K562 (cell line): ENCODE results near the gene RECQL5. TPM values are rescaled to one million over a fixed set of nuclear protein-coding genes. Genes with fewer than 3 reads are reported as not detected.

ENCODE experiments used
- BRD4 ChIP-seq: fragments of 200-600 bp; sonication (generic); IDR thresholded peaks from 2 replicates; pipeline ENCODE4 v1.6.1; 2017; ENCODE audit warnings: inconsistent platforms
- FOXK1 ChIP-seq: sonication (generic); formaldehyde crosslinking; IDR thresholded peaks from 2 replicates; pipeline ENCODE4 v1.8.0; 2022; ENCODE audit warnings: missing genetic modification reagents, mild to moderate bottlenecking, borderline replicate concordance
- HINFP ChIP-seq: fragments of 450-650 bp; conservative IDR thresholded peaks from 2 replicates; pipeline ENCODE4 v1.6.1; 2016; ENCODE audit warnings: missing genetic modification characterization, low read depth, mild to moderate bottlenecking, control low read depth, missing compliant biosample characterization
- PCBP1 ChIP-seq: fragments of 200-400 bp; formaldehyde crosslinking; IDR thresholded peaks from 2 replicates; pipeline ENCODE4 v1.6.1; 2018; ENCODE audit warnings: mild to moderate bottlenecking, low read depth, low read length; ENCODE audit not compliant: poor library complexity, severe bottlenecking
- SMC3 ChIP-seq: conservative IDR thresholded peaks from 2 replicates; pipeline ENCODE4 v1.6.1; 2011; ENCODE audit warnings: low read depth, low read length, improper control_type of control experiment; ENCODE audit not compliant: insufficient read depth
- STAG1 ChIP-seq: sonication (generic); formaldehyde crosslinking; IDR thresholded peaks from 2 replicates; pipeline ENCODE4 v1.5.0; 2020; ENCODE audit warnings: missing genetic modification reagents, borderline replicate concordance
- ZBTB40 ChIP-seq, 2 experiments: fragments of 450-650 bp in 1 of 2; sonication (generic) in 1 of 2; formaldehyde crosslinking in 1 of 2; IDR thresholded peaks; 2 replicates each; pipeline versions ENCODE4 v1.7.1 to v1.9.0; 2016 to 2022; ENCODE audit warnings: inconsistent platforms in 1 of 2, mild to moderate bottlenecking in 1 of 2, missing genetic modification reagents in 1 of 2
- ZBTB7A ChIP-seq: IDR thresholded peaks from 2 replicates; pipeline ENCODE4 v1.6.1; 2011; ENCODE audit warnings: low read depth, mild to moderate bottlenecking, low read length, moderate library complexity, borderline replicate concordance; ENCODE audit not compliant: control insufficient read depth
- ZKSCAN1 ChIP-seq: fragments of 150-350 bp; IDR thresholded peaks from 2 replicates; pipeline ENCODE4 v1.6.1; 2016; ENCODE audit warnings: low read depth, low read length
- ZNF311 ChIP-seq: fragments of 250-450 bp; sonication (Bioruptor Pico); IDR thresholded peaks from 2 replicates; pipeline ENCODE4 v1.4.0; 2020; ENCODE audit warnings: mild to moderate bottlenecking, moderate library complexity
- ZNF609 ChIP-seq: sonication (generic); formaldehyde crosslinking; IDR thresholded peaks from 2 replicates; pipeline ENCODE4 v1.8.1; 2023; ENCODE audit warnings: missing genetic modification reagents, mild to moderate bottlenecking, borderline replicate concordance
- ZNF644 ChIP-seq: fragments of 200-800 bp; sonication (Bioruptor generic); IDR thresholded peaks from 2 replicates; pipeline ENCODE4 v1.6.1; 2016; ENCODE audit warnings: low read depth, missing genetic modification characterization, missing compliant biosample characterization
- polyA plus RNA-seq, 8 experiments: library from polyadenylated mRNA; depleted of rRNA in 4 of 8; stranded (reverse) in 5 of 8; unstranded in 3 of 8; fragments of >200 nt; fragmentation: Nextera tagmentation in 2 of 8; fragmentation: Illumina TruSeq in 1 of 8; extraction: Ambion mirVana in 2 of 8; extraction: Trizol in 1 of 8; gene quantifications; 2 replicates each; pipeline versions ENCODE4 v1.2.1 to v1.2.3, GENCODE V29; 2011 to 2014; ENCODE audit warnings: inconsistent platforms in 1 of 8, missing spikeins in 1 of 8
- total RNA-seq, 7 experiments: library from RNA; depleted of rRNA in 6 of 7; stranded (reverse); fragments of >200 nt in 6 of 7; fragmentation: Illumina TruSeq in 2 of 7; extraction: Trizol in 2 of 7; gene quantifications; 2 replicates each; pipeline versions ENCODE4 v1.2.1 to v1.2.3, GENCODE V29; 2011 to 2021; ENCODE audit warnings: low replicate concordance in 1 of 7

RECQL5 gene
- total and polyA plus RNA-seq, 9 of the 15 experiments (the other 6 are each of a cell fraction or from before 2014, with no cell fraction given): 4.1 to 34.8 (median 16.4) TPM

GRCh38 chr17:75614006-75614405 is 52.9 kb downstream of the RECQL5 start (continued):
- TF ChIP-seq ZBTB40 (IDR thresholded peaks at IDR 0.05) (no peak), ZBTB40 (CRISPR knock-in tag; IDR thresholded peaks at IDR 0.05) (no peak), STAG1 (CRISPR knock-in tag) (peak; percentile 37; the same call in 1 of the 2 replicates), ZBTB7A (peak; percentile 46; the same call in 1 of the 2 replicates), SMC3 (peak; percentile 26; the same call in 1 of the 2 replicates), BRD4 (no peak), HINFP (tag) (no peak), ZKSCAN1 (no peak), PCBP1 (no peak), ZNF609 (CRISPR knock-in tag) (no peak), FOXK1 (no peak), ZNF644 (tag) (no peak), ZNF311 (CRISPR knock-in tag) (no peak)
